SK-N-MC (cell line): ENCODE data around the gene ESYT1.
"Not testable (repeated sequence)": the region's sequence is repeated elsewhere in the genome, so short reads cannot be mapped to it uniquely, and the experiment has no call there.

Experiments
- DNase-seq: peaks from one replicate; pipeline ENCODE4 v3.0.0-alpha.2; 2011; ENCODE audit warnings: low read depth, low spot score
- H3K27ac ChIP-seq: fragments of 200-600 bp; sonication (generic); 2 replicates; pipeline ENCODE4 v1.5.1; 2016; ENCODE audit warnings: mixed run types
- H3K36me3 ChIP-seq: fragments of 200-600 bp; sonication (generic); 2 replicates; pipeline ENCODE4 v1.6.1; 2017; ENCODE audit warnings: antibody characterized with exemption, low read length, mixed read lengths; ENCODE audit not compliant: insufficient read depth
- H3K4me3 ChIP-seq: fragments of 200-600 bp; sonication (generic); 2 replicates; pipeline ENCODE4 v1.5.1; 2016
- H3K9ac ChIP-seq: fragments of 200-600 bp; sonication (generic); 2 replicates; pipeline ENCODE4 v1.8.0; 2017; ENCODE audit warnings: mixed run types, mixed read lengths; ENCODE audit not compliant: insufficient read length
- H3K9me3 ChIP-seq: fragments of 200-600 bp; sonication (generic); 2 replicates; pipeline ENCODE4 v1.6.1; 2017; ENCODE audit warnings: low read depth, mild to moderate bottlenecking, antibody characterized with exemption, low read length, moderate library complexity, mixed read lengths
- EZH2 ChIP-seq: fragments of 200-600 bp; sonication (generic); IDR thresholded peaks from one replicate; pipeline ENCODE4 v1.6.1; 2017; ENCODE audit warnings: antibody characterized with exemption
- FOXP2 ChIP-seq: optimal IDR thresholded peaks from 2 replicates; pipeline ENCODE3; 2011; ENCODE audit warnings: mild to moderate bottlenecking, moderate library complexity; ENCODE audit not compliant: insufficient read depth; ENCODE audit errors: extremely low read length, control extremely low read depth
- POLR2AphosphoS5 ChIP-seq: IDR thresholded peaks from 2 replicates; pipeline ENCODE4 v1.6.1; 2012; ENCODE audit warnings: mild to moderate bottlenecking, low read depth, low read length, borderline replicate concordance

ESYT1 gene

GRCh38 chr12:56150563-56150962 lies 22.5 kb downstream of the ESYT1 start:
- H3K27ac ChIP-seq = peak overlapping the region; percentile 84

GRCh38 chr12:56151672-56152131 lies 23.6 kb downstream of the ESYT1 start:
- no peak for TF ChIP-seq POLR2AphosphoS5
- no peak for TF ChIP-seq EZH2
- no peaks in the 10 kb centered on the region for H3K9me3 ChIP-seq
- peak overlapping the region; percentile 81 for H3K4me3 ChIP-seq
- no peak for DNase-seq
- peaks cover 8% of the 10 kb centered on the region for H3K36me3 ChIP-seq
- H3K27ac ChIP-seq = peak overlapping the region; percentile 82
- H3K9ac ChIP-seq = peak overlapping the region; percentile 84

More at GRCh38 chr12:56150563-56150962, 22.5 kb downstream of the ESYT1 start:
- peak; percentile 66 for DNase-seq
- no peak overlapping the region for H3K4me3 ChIP-seq
- no peaks in the 10 kb centered on the region for H3K9me3 ChIP-seq
- H3K9ac ChIP-seq = peak overlapping the region; percentile 13
- TF ChIP-seq FOXP2 (no peak), POLR2AphosphoS5 (no peak), EZH2 (no peak)
- peaks cover 4% of the 10 kb centered on the region for H3K36me3 ChIP-seq

- H3K27ac ChIP-seq = peak within 1 kb of the TSS; percentile 82
- no peaks in the 10 kb centered on the region for H3K9me3 ChIP-seq
- peak within 1 kb of the TSS; percentile 81 for H3K4me3 ChIP-seq
- peaks cover 8% of the 10 kb centered on the region for H3K36me3 ChIP-seq
- TF ChIP-seq POLR2AphosphoS5 (peak; percentile 84), FOXP2 (no peak)
- peak within 1 kb of the TSS; percentile 84 for H3K9ac ChIP-seq
- peak; percentile 35 for DNase-seq
Measured at GRCh38 chr12:56152132-56152755, 24.2 kb downstream of the ESYT1 start, which contains the start of gene MYL6B. Gene MYL6B (plus strand): TSS chr12:56152587. CDS start chr12:56153919, 1,332 bp downstream.

- Histone ChIP-seq H3K27ac (peak overlapping the region; percentile 82), H3K36me3 (peaks cover 8% of the 10 kb centered on the region), H3K9me3 (no peaks in the 10 kb centered on the region), H3K9ac (peak overlapping the region; percentile 84), H3K4me3 (peak overlapping the region; percentile 81)
- TF ChIP-seq FOXP2 (no peak), POLR2AphosphoS5 (no peak), EZH2 (no peak)
- no peak for DNase-seq
Measured at GRCh38 chr12:56152756-56153677, 24.9 kb downstream of the ESYT1 start.

DNA sequence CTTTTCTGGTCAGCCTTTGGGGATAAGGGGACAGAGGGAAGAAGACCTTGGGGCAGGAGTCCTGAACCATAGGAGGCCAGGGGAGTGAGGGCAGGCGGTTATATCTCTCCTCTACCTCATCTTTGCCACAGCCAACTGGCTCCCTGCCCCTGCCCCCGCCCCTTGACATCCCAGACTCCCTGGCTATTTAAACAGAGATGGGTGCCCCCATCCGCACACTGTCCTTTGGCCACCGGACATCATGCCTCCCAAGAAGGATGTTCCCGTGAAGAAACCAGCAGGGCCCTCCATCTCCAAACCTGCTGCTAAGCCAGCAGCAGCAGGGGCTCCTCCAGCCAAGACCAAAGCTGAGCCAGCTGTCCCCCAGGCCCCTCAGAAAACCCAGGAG lies 25.6 kb downstream of the ESYT1 start:
- H3K27ac ChIP-seq = no peak overlapping the region
- peak overlapping the region; percentile 84 for H3K9ac ChIP-seq
- no peaks in the 10 kb centered on the region for H3K9me3 ChIP-seq
- no peak for DNase-seq
- H3K36me3 ChIP-seq = peaks cover 8% of the 10 kb centered on the region
- H3K4me3 ChIP-seq = peak overlapping the region; percentile 81
- TF ChIP-seq POLR2AphosphoS5 = no peak
- no peak for TF ChIP-seq FOXP2
- no peak for TF ChIP-seq EZH2

DNA sequence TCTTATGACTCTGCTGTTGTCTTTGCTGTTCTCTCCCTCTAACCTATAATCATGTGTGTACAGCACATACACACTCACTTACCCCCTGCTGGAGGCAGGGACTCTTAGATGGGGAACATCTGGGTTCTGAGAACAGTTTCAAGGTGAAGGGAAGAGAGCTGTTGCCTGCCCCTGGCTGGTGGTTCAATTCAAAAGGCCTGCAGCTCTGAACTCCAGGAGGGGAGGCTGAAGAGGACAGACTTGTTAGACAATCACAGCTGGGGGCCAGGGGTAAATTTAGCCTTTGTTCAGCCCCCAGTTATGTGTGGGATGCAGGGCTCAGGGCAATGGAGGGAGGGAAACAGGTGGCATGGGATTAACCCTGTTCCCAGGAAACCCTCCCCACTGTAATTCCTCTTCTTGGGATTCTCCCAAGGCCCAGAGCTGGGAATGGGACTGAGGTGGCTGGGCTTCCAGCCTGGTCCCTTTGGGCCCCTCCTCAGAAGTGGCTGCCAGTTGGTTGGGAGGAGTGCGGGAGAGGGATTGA lies 26.2 kb downstream of the ESYT1 start:
- H3K27ac ChIP-seq = 0 out of 2 replicates have a peak overlapping the region, but pooled peaks have one; percentile 27
- TF ChIP-seq POLR2AphosphoS5 (no peak), FOXP2 (no peak), EZH2 (no peak)
- DNase-seq = no peak
- H3K9me3 ChIP-seq = no peaks in the 10 kb centered on the region
- no peak overlapping the region for H3K9ac ChIP-seq
- H3K36me3 ChIP-seq = peaks cover 9% of the 10 kb centered on the region
- H3K4me3 ChIP-seq = no peak overlapping the region

DNA sequence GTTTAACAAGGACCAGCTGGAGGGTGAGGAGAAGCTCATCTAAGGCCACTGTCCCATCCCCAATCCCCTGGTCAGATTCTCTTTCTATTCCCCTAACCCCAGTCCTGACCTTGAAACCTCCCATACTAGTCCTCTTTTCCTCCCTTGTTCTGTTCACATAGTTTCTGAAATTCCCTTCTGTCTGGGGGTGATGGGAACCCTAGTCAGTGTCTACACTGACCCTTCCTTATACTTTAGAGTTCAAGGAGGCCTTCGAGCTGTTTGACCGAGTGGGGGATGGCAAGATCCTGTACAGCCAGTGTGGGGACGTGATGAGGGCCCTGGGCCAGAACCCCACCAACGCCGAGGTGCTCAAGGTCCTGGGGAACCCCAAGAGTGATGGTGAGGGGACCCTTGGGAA lies 26.8 kb downstream of the ESYT1 start:
- Histone ChIP-seq H3K27ac (0 out of 2 replicates have a peak overlapping the region, but pooled peaks have one; percentile 27), H3K9me3 (no peaks in the 10 kb centered on the region), H3K4me3 (no peak overlapping the region), H3K36me3 (peaks cover 14% of the 10 kb centered on the region), H3K9ac (no peak overlapping the region)
- TF ChIP-seq POLR2AphosphoS5 = no peak
- TF ChIP-seq EZH2 = no peak
- no peak for TF ChIP-seq FOXP2
- DNase-seq = no peak

GRCh38 chr12:56155256-56155845 lies 27.3 kb downstream of the ESYT1 start:
- Histone ChIP-seq H3K27ac (0 out of 2 replicates have a peak overlapping the region, but pooled peaks have one; percentile 27), H3K9ac (no peak overlapping the region), H3K4me3 (no peak overlapping the region), H3K9me3 (no peaks in the 10 kb centered on the region), H3K36me3 (peaks cover 20% of the 10 kb centered on the region)
- TF ChIP-seq POLR2AphosphoS5 = no peak
- no peak for TF ChIP-seq EZH2
- TF ChIP-seq FOXP2 = no peak
- DNase-seq = no peak

GRCh38 chr12:56156464-56157200 lies 28.6 kb downstream of the ESYT1 start:
- Histone ChIP-seq H3K27ac (peak overlapping the region; percentile 89), H3K4me3 (peak overlapping the region; percentile 89; the same call in 1 of the 2 replicates), H3K36me3 (peaks cover 33% of the 10 kb centered on the region)
- not testable (repeated sequence) for H3K9me3 ChIP-seq, DNase-seq, H3K9ac ChIP-seq
